Fibroblast of lung (primary cell): Measurements from ENCODE around the gene ZNF581. TPM values are rescaled to one million over a fixed set of nuclear protein-coding genes. Genes with fewer than 3 reads are reported as not detected.

ENCODE experiments used
- DNase-seq, 2 donors: peaks; one replicate each; pipeline versions ENCODE4 v3.0.0 to v3.0.0-alpha.2; 2010; ENCODE audit warnings: low read depth in 2 of 2
- H2AFZ ChIP-seq: 2 replicates; pipeline ENCODE4 v1.5.1; 2012; ENCODE audit warnings: low read length, control low read depth, inconsistent platforms
- H3K27ac ChIP-seq: 2 replicates; pipeline ENCODE4 v1.5.1; 2011; ENCODE audit warnings: low read length, control low read depth; ENCODE audit not compliant: insufficient read depth
- H3K27me3 ChIP-seq: 2 replicates; pipeline ENCODE4 v1.5.1; 2011; ENCODE audit warnings: mild to moderate bottlenecking, low read length; ENCODE audit not compliant: control insufficient read depth, insufficient read depth
- H3K36me3 ChIP-seq: 2 replicates; pipeline ENCODE4 v1.5.1; 2011; ENCODE audit warnings: low read length; ENCODE audit not compliant: control insufficient read depth, insufficient read depth
- H3K4me1 ChIP-seq: 2 replicates; pipeline ENCODE4 v1.5.1; 2011; ENCODE audit warnings: low read length; ENCODE audit not compliant: control insufficient read depth, insufficient read depth; ENCODE audit errors: extremely low read depth
- H3K4me2 ChIP-seq: 2 replicates; pipeline ENCODE4 v1.5.1; 2011; ENCODE audit warnings: low read length, control low read depth; ENCODE audit not compliant: insufficient read depth; ENCODE audit errors: extremely low read depth
- H3K4me3 ChIP-seq, 4 experiments: fragments of 200-600 bp in 1 of 4; sonication (generic) in 1 of 4; replicated peaks in 1 of 4; 2 replicates each; pipeline ENCODE4 v1.5.1; 2011 to 2016; ENCODE audit warnings: low read length in 4 of 4, low read depth in 3 of 4, mild to moderate bottlenecking in 3 of 4, control low read depth in 2 of 4, inconsistent platforms in 1 of 4, mixed read lengths in 1 of 4; ENCODE audit not compliant: insufficient read depth in 1 of 4; ENCODE audit errors: control extremely low read depth in 1 of 4
- H3K79me2 ChIP-seq: 2 replicates; pipeline ENCODE4 v1.5.1; 2012; ENCODE audit warnings: mild to moderate bottlenecking, low read length, inconsistent platforms; ENCODE audit not compliant: control insufficient read depth, insufficient read depth
- H3K9ac ChIP-seq: 2 replicates; pipeline ENCODE4 v1.5.1; 2011; ENCODE audit warnings: mild to moderate bottlenecking, low read length, control low read depth; ENCODE audit not compliant: insufficient read depth
- H3K9me3 ChIP-seq: 2 replicates; pipeline ENCODE4 v1.5.1; 2012; ENCODE audit warnings: low read depth, low read length; ENCODE audit not compliant: control insufficient read depth, insufficient read depth
- H4K20me1 ChIP-seq: 2 replicates; pipeline ENCODE4 v1.5.1; 2011; ENCODE audit warnings: low read length; ENCODE audit not compliant: control insufficient read depth, insufficient read depth; ENCODE audit errors: extremely low read depth
- EZH2 ChIP-seq: IDR thresholded peaks from 2 replicates; pipeline ENCODE4 v1.5.1; 2012; ENCODE audit warnings: low read length, control low read depth, mild to moderate bottlenecking; ENCODE audit errors: missing control alignments
- polyA plus RNA-seq, 2 donors: library from polyadenylated mRNA; depleted of rRNA in 1 of 2; stranded (reverse) in 1 of 2; unstranded in 1 of 2; fragments of >200 nt; gene quantifications; 2 replicates each; pipeline ENCODE4 v1.2.1, GENCODE V29; 2011 to 2012; ENCODE audit warnings: missing spikeins in 1 of 2
- total RNA-seq: library from RNA; depleted of rRNA; stranded (reverse); fragments of >200 nt; gene quantifications from 2 replicates; pipeline ENCODE4 v1.2.1, GENCODE V29; 2014
- TF ChIP-seq, protein P1 (sequence below), 2 donors: IDR thresholded peaks in 1 of 2; conservative IDR thresholded peaks in 1 of 2; 1 replicate in 1 of 2; 2 replicates in 1 of 2; pipeline ENCODE4 v1.5.1; 2011 to 2012; ENCODE audit warnings: low read length in 2 of 2, control low read depth in 1 of 2, inconsistent platforms in 1 of 2, low read depth in 1 of 2, mild to moderate bottlenecking in 1 of 2

ZNF581 gene
- total and polyA plus RNA-seq, 2 donors (not counting 1 experiment from before 2014, with no cell fraction given), result 9.2 to 33.4 TPM

DNA sequence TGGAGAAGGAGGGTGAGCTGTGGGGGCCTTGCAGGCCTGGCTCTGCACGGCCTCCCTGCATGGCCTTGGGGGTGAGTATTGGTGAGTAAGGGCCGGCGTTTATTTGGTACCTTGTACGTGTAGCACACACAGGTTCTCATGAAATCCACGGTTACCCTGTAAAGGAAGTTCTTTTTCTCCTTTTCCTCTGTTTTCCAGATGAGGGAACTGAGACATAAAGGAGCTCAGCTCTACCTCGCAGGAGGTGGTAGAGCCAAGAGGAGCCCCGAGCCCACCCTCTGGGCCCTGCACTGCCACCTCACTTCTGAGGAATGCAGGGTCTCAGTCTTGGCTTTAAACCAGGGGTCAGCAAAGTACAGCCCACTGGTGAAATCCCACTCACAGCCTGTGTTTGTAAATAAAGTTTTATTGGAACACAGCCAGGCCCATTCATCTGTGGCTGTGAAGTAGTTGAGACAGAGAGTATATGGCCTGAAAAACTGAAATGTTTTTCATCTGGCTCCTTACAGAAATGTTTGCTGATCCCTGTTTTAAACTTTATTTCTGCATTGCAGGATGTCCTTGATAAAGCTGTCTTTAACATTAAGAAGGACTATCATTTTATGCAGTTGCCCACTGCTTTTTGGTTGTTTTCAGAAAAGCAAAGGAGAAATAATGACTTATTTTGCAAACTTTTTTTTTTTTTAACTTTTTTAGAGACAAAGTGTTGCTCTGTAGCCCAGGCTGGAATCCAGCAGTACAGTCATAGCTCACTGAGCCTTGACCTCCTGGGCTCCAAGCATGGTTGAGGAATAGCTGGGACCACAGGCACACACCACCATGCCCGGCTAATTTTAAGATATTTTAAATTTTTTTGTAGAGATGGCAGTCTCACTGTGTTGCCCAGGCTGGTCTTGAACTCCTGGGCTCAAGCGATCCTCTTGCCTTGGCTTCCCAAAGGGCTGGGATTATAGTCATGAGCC lies 38.0 kb downstream of the ZNF581 start:
- Histone ChIP-seq H3K36me3 (peaks cover 35% of the 10 kb centered on the region), H3K4me1 (peaks cover 17% of the 10 kb centered on the region), H3K79me2 (peaks cover 85% of the 10 kb centered on the region), H4K20me1 (peaks cover 2% of the 10 kb centered on the region), H3K27ac (no peak overlapping the region), H2AFZ (no peak overlapping the region), H3K9me3 (no peaks in the 10 kb centered on the region), H3K9ac (no peak overlapping the region), H3K27me3 (no peaks in the 10 kb centered on the region), H3K4me2 (peak overlapping the region; percentile 1), H3K4me3 (no peak overlapping the region)
- TF ChIP-seq, protein P1, sequence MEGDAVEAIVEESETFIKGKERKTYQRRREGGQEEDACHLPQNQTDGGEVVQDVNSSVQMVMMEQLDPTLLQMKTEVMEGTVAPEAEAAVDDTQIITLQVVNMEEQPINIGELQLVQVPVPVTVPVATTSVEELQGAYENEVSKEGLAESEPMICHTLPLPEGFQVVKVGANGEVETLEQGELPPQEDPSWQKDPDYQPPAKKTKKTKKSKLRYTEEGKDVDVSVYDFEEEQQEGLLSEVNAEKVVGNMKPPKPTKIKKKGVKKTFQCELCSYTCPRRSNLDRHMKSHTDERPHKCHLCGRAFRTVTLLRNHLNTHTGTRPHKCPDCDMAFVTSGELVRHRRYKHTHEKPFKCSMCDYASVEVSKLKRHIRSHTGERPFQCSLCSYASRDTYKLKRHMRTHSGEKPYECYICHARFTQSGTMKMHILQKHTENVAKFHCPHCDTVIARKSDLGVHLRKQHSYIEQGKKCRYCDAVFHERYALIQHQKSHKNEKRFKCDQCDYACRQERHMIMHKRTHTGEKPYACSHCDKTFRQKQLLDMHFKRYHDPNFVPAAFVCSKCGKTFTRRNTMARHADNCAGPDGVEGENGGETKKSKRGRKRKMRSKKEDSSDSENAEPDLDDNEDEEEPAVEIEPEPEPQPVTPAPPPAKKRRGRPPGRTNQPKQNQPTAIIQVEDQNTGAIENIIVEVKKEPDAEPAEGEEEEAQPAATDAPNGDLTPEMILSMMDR (conservative IDR thresholded peaks at IDR 0.05 in 1 of 2, IDR thresholded peaks at IDR 0.05 in 1 of 2; ENCODE audit: low read depth in 1 of 2, low read length in 2 of 2), result no peak
- TF ChIP-seq EZH2, result no peak
- peak; percentile 26 to 44 for DNase-seq

- TF ChIP-seq EZH2, result no peak
- TF ChIP-seq, protein P1 (conservative IDR thresholded peaks at IDR 0.05 in 1 of 2, IDR thresholded peaks at IDR 0.05 in 1 of 2; ENCODE audit: low read depth in 1 of 2, low read length in 2 of 2), result no peak
Observed at GRCh38 chr19:55683449-55684261, 40.2 kb downstream of the ZNF581 start.

More at GRCh38 chr19:55683449-55684261, 40.2 kb downstream of the ZNF581 start:
- H3K27ac ChIP-seq, result no peak overlapping the region
- peaks cover 11% of the 10 kb centered on the region for H3K4me1 ChIP-seq
- H3K9ac ChIP-seq, result no peak overlapping the region
- peaks cover 69% of the 10 kb centered on the region for H3K79me2 ChIP-seq
- peaks cover 2% of the 10 kb centered on the region for H4K20me1 ChIP-seq
- no peak overlapping the region for H3K4me3 ChIP-seq
- no peak for DNase-seq
- no peak overlapping the region for H3K4me2 ChIP-seq
- no peaks in the 10 kb centered on the region for H3K9me3 ChIP-seq
- H2AFZ ChIP-seq, result no peak overlapping the region
- H3K36me3 ChIP-seq, result peaks cover 31% of the 10 kb centered on the region
- no peaks in the 10 kb centered on the region for H3K27me3 ChIP-seq
